Measurements from ENCODE around the gene KBTBD6.

GRCh38 chr13:41130356-41130755 lies 2.2 kb downstream of the KBTBD6 start:
- TF ChIP-seq, protein P1, sequence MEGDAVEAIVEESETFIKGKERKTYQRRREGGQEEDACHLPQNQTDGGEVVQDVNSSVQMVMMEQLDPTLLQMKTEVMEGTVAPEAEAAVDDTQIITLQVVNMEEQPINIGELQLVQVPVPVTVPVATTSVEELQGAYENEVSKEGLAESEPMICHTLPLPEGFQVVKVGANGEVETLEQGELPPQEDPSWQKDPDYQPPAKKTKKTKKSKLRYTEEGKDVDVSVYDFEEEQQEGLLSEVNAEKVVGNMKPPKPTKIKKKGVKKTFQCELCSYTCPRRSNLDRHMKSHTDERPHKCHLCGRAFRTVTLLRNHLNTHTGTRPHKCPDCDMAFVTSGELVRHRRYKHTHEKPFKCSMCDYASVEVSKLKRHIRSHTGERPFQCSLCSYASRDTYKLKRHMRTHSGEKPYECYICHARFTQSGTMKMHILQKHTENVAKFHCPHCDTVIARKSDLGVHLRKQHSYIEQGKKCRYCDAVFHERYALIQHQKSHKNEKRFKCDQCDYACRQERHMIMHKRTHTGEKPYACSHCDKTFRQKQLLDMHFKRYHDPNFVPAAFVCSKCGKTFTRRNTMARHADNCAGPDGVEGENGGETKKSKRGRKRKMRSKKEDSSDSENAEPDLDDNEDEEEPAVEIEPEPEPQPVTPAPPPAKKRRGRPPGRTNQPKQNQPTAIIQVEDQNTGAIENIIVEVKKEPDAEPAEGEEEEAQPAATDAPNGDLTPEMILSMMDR (IDR thresholded peaks at IDR 0.05; ENCODE audit: low read depth, low read length) = no peak
- TF ChIP-seq EZH2phosphoT487 (IDR thresholded peaks at IDR 0.05; ENCODE audit: low read depth) = no peak

Measured in OCI-LY3 (cell line).